Heart left ventricle (tissue), 16 donors: ENCODE results near the gene MTIF2. TPM values are rescaled to one million over a fixed set of nuclear protein-coding genes. Genes with fewer than 3 reads are reported as not detected.

Experiments
- ATAC-seq, 4 donors: fragments of 200-7000 bp; cut with Tn5 transposase; one replicate each; pipeline ENCODE4 v1.9.1; 2020 to 2022; ENCODE audit warnings: moderate library complexity in 4 of 4, mild to moderate bottlenecking in 3 of 4, moderate number of reproducible peaks in 1 of 4
- DNase-seq, 5 donors: peaks; one replicate each; pipeline ENCODE4 v3.0.0-alpha.2; 2020
- H3K27ac ChIP-seq, 12 donors: fragments of 200-600 bp; sonication (generic) in 4 of 12; one replicate each; pipeline versions ENCODE4 v1.5.0 to v1.8.0; 2016 to 2022; ENCODE audit warnings: mild to moderate bottlenecking in 2 of 12
- H3K27me3 ChIP-seq, 9 donors: fragments of 200-600 bp; sonication (generic) in 2 of 9; one replicate each; pipeline versions ENCODE4 v1.5.1 to v1.8.0; 2016 to 2022; ENCODE audit warnings: mild to moderate bottlenecking in 3 of 9
- H3K36me3 ChIP-seq, 9 donors: fragments of 200-600 bp; sonication (generic) in 2 of 9; one replicate each; pipeline versions ENCODE4 v1.5.0 to v1.8.0; 2018 to 2022; ENCODE audit warnings: mild to moderate bottlenecking in 2 of 9
- H3K4me1 ChIP-seq, 12 donors: fragments of 200-600 bp; sonication (generic) in 4 of 12; one replicate each; pipeline versions ENCODE4 v1.5.0 to v1.8.0; 2016 to 2022; ENCODE audit warnings: mild to moderate bottlenecking in 3 of 12
- H3K4me3 ChIP-seq, 12 donors: fragments of 200-600 bp; sonication (generic) in 4 of 12; one replicate each; pipeline versions ENCODE4 v1.5.0 to v1.8.0; 2017 to 2022; ENCODE audit warnings: mild to moderate bottlenecking in 9 of 12, moderate library complexity in 4 of 12
- H3K9me3 ChIP-seq, 12 donors: fragments of 200-600 bp; sonication (generic) in 4 of 12; one replicate each; pipeline versions ENCODE4 v1.5.0 to v1.8.0; 2016 to 2022; ENCODE audit warnings: mild to moderate bottlenecking in 1 of 12
- CTCF ChIP-seq, 12 donors: fragments of 200-600 bp; sonication (generic) in 4 of 12; IDR thresholded peaks; one replicate each; pipeline versions ENCODE4 v1.5.0 to v1.8.0; 2018 to 2022; ENCODE audit warnings: antibody characterized with exemption in 12 of 12, mild to moderate bottlenecking in 5 of 12
- POLR2A ChIP-seq, 2 donors: fragments of 450-650 bp; IDR thresholded peaks; one replicate each; pipeline ENCODE4 v1.6.1; 2017; ENCODE audit warnings: antibody characterized with exemption in 2 of 2, mild to moderate bottlenecking in 2 of 2, moderate library complexity in 2 of 2
- WGBS, 4 donors: extraction: QIAGEN DNeasy Blood & Tissue Kit in 2 of 4; methylation state at CpG; one replicate each; pipeline versions ENCODE4 v1.1.5 to v1.1.7; 2013 to 2018; 5-methylcytosine and 5-hydroxymethylcytosine counted together
- intact Hi-C, 10 donors: fragments of 100-400 bp; cut with DNase I; formaldehyde crosslinking; loops; one replicate each; pipeline versions ENCODE4 v1.11.1 to v1.14.2; 2022
- polyA plus RNA-seq, 2 donors: library from polyadenylated mRNA; stranded (reverse); fragments of 200-250 nt; gene quantifications; one replicate each; pipeline ENCODE4 v1.2.3, GENCODE V29; 2013
- total RNA-seq, 9 donors: library from RNA; depleted of rRNA in 2 of 9; stranded (reverse); fragments of >200 nt in 2 of 9; fragmentation: NEBNext Ultra II Directional in 3 of 9; extraction: Animal tissue kit (Norgen Biotek cat#: 25700) in 3 of 9; gene quantifications; one replicate each; pipeline versions ENCODE4 v1.1.0 to v1.2.4, GENCODE V29; 2016 to 2023
- donor health status: ischemic (EF 13 %, LVEDD 7.1; RV severe dilation, severe dysfunction).
- donor health status: healthy with polysubstance abuse.
- donor health status: DM: no; HTN: yes; CAD: no.
- donor health status: DM: no; HTN: no; CAD: no.
- donor health status: ischemic (EF 25% LVEDD 6.9; RV normal size, moderate dysfunction).
- donor health status: ischemic (EF 25% LVEDD 5.7; RV mildly dilated, moderate dysfunction).
- donor health status: healthy.
- donor health status: DM: yes; HTN: yes; CAD: no.
- donor health status: ischemic (EF 35%, LVEDD 5.7; RV mildly dilated, moderate dysfunction).
- donor health status: nonischemic (EF 11% LVEDD 7.7; RV severe dilation, severe dysfunction).
- donor health status: DM: yes; HTN: yes; CAD: no.
- donor health status: PGD.
- donor health status: ischemic (EF 29% LVEDD 5.4; RV normal size, mild dysfunction).
- donor health status: nonischemic (EF 23%, LVEDD 6.1; RV moderate dilation, normal function).

The MTIF2 gene
- total and polyA plus RNA-seq, 11 donors: 29.9 to 54.7 (median 45.5) TPM

- 5 to 9% (median 6%) methylated on average over 30 to 33 of the region's 33 CpGs for WGBS, 4 donors
- H3K9me3 ChIP-seq: no peaks in the 10 kb centered on the region
- DNase-seq (peak in 4 of 5 donors; percentile 27 to 50 (median 41)), ATAC-seq (peak in 3 of 4 donors; percentile 11 to 22 (median 16))
- peak overlapping the region; percentile 73 to 96 (median 86) for H3K4me3 ChIP-seq
- intact Hi-C loops: loop anchor here in 5 of 10 donors (2.0 to 5.0 kb wide), 3 partner anchors 34 to 184 kb away; partner anchors contain the start of genes MTIF2 (in 5 of the 5) and CCDC88A (in 1 of the 5)
- H3K27ac ChIP-seq: peak overlapping the region; percentile 84 to 98 (median 92)
- no peaks in the 10 kb centered on the region for H3K27me3 ChIP-seq
- H3K4me1 ChIP-seq: peaks cover 0 to 42% (median 16%) of the 10 kb centered on the region in 12 donors
- no peak for TF ChIP-seq CTCF (IDR thresholded peaks at IDR 0.05)
- no peak for TF ChIP-seq POLR2A (IDR thresholded peaks at IDR 0.05)
- H3K36me3 ChIP-seq: peaks cover 0 to 48% (median 45%) of the 10 kb centered on the region in 9 donors
Measured at GRCh38 chr2:55232863-55233657, 36.0 kb downstream of the MTIF2 start.

GRCh38 chr2:55232084-55232862 lies 36.8 kb downstream of the MTIF2 start, which contains the start of the genes CLHC1 and RPS27A:
CLHC1 (minus strand) TSS chr2:55232293; CDS start chr2:55222411, 9,882 bp downstream.
RPS27A (plus strand) TSS chr2:55232688; CDS start chr2:55232825, 137 bp downstream.
- TF ChIP-seq CTCF (IDR thresholded peaks at IDR 0.05) (no peak), POLR2A (IDR thresholded peaks at IDR 0.05) (peak in 1 of 2 donors; percentile 72)
- intact Hi-C loops: loop anchor here in 5 of 10 donors (2.0 to 5.0 kb wide), 3 partner anchors 35 to 185 kb away; partner anchors contain the start of genes MTIF2 (in 5 of the 5) and CCDC88A (in 1 of the 5)
- WGBS, 4 donors: 0% methylated on average over 37 of the region's 37 CpGs
- peak; percentile 94 to 97 (median 96) for ATAC-seq
- H3K9me3 ChIP-seq: no peaks in the 10 kb centered on the region
- peak within 1 kb of the TSS; percentile 73 to 96 (median 86) for H3K4me3 ChIP-seq
- DNase-seq: peak; percentile 91 to 95 (median 93)
- H3K27me3 ChIP-seq: no peaks in the 10 kb centered on the region
- peaks cover 0 to 40% (median 38%) of the 10 kb centered on the region in 9 donors for H3K36me3 ChIP-seq
- H3K4me1 ChIP-seq: peaks cover 0 to 47% (median 17%) of the 10 kb centered on the region in 12 donors
- peak within 1 kb of the TSS; percentile 84 to 98 (median 92) for H3K27ac ChIP-seq

- peak overlapping the region; percentile 73 to 96 (median 86) for H3K4me3 ChIP-seq
- H3K36me3 ChIP-seq: peaks cover 0 to 33% (median 31%) of the 10 kb centered on the region in 9 donors
- WGBS, 4 donors: 8 to 9% (median 9%) methylated on average over 13 of the region's 13 CpGs
- no peaks in the 10 kb centered on the region for H3K9me3 ChIP-seq
- no peak for DNase-seq
- ATAC-seq: peak; percentile 1 to 17 (median 10)
- peak overlapping the region; percentile 84 to 98 (median 92) for H3K27ac ChIP-seq
- intact Hi-C loops: loop anchor here in 5 of 10 donors (2.0 to 5.0 kb wide), 3 partner anchors 36 to 186 kb away; partner anchors contain the start of genes MTIF2 (in 5 of the 5) and CCDC88A (in 1 of the 5)
- TF ChIP-seq POLR2A (IDR thresholded peaks at IDR 0.05) (no peak), CTCF (IDR thresholded peaks at IDR 0.05) (peak in 1 of 12 donors; percentile 16)
- H3K4me1 ChIP-seq: peaks cover 0 to 47% (median 18%) of the 10 kb centered on the region in 12 donors
- H3K27me3 ChIP-seq: no peaks in the 10 kb centered on the region
Measured at GRCh38 chr2:55231546-55232083, 37.4 kb downstream of the MTIF2 start.
